ENCODE results near the gene IL37.

Gene IL37

GRCh38 chr2:112967023-112967422 lies 56.1 kb downstream of the IL37 start:
- no peak overlapping the region for H3K9ac ChIP-seq
- no peaks in the 10 kb centered on the region for H3K79me2 ChIP-seq (ENCODE audit: insufficient read depth, low read depth)
- no peak overlapping the region for H3K4me3 ChIP-seq (IDR thresholded peaks at IDR 0.05; ENCODE audit: insufficient read depth, low read depth, low read length)
- no peaks in the 10 kb centered on the region for H3K4me1 ChIP-seq (ENCODE audit: low read depth, poor library complexity, severe bottlenecking)
- H3K27ac ChIP-seq, result no peak overlapping the region
- no peaks in the 10 kb centered on the region for H3K36me3 ChIP-seq (ENCODE audit: insufficient read depth)
- no peak overlapping the region for H2AFZ ChIP-seq (ENCODE audit: low read depth)
- H4K20me1 ChIP-seq (ENCODE audit: insufficient read depth), result no peaks in the 10 kb centered on the region
- no peak for TF ChIP-seq CTCF (conservative IDR thresholded peaks at IDR 0.05; ENCODE audit: low read depth, low read length)
- no peak overlapping the region for H3K4me2 ChIP-seq
- H3K27me3 ChIP-seq (ENCODE audit: insufficient read depth, low read depth), result no peaks in the 10 kb centered on the region

All from KMS-11 (cell line).